HG03060 (cell line): ENCODE measurements around the gene LGALS3BP.
"Not testable (repeated sequence)": the region's sequence is repeated elsewhere in the genome, so short reads cannot be mapped to it uniquely, and the experiment has no call there.

Source experiments
- ATAC-seq: cut with Tn5 transposase; IDR thresholded peaks from one replicate; pipeline ENCODE4 v1.9.1; 2021; ENCODE audit warnings: low read depth, moderate number of reproducible peaks; ENCODE audit not compliant: unreplicated experiment

LGALS3BP gene

GRCh38 chr17:78979780-78980623 is at the start of gene LGALS3BP:
Gene LGALS3BP, minus strand, starts transcription at chr17:78979923. Its CDS starts 2,732 bp downstream, at chr17:78977191.
- no peak for ATAC-seq

GRCh38 chr17:79028496-79029326 is 49.0 kb upstream of the LGALS3BP start:
- no peak for ATAC-seq

GRCh38 chr17:79027925-79028491 is 48.3 kb upstream of the LGALS3BP start:
- no peak for ATAC-seq

GRCh38 chr17:79027274-79027924 is 47.7 kb upstream of the LGALS3BP start:
- no peak for ATAC-seq

GRCh38 chr17:79026376-79027273 is 46.9 kb upstream of the LGALS3BP start:
- ATAC-seq = no peak

GRCh38 chr17:79024901-79025737 is 45.4 kb upstream of the LGALS3BP start:
- ATAC-seq = no peak

GRCh38 chr17:79023886-79024771 is 44.4 kb upstream of the LGALS3BP start, which contains the start of gene C1QTNF1:
Gene C1QTNF1, plus strand, starts transcription at chr17:79024169. Its CDS starts 19,800 bp downstream, at chr17:79043969.
- no peak for ATAC-seq

GRCh38 chr17:79023180-79023705 is 43.5 kb upstream of the LGALS3BP start:
- no peak for ATAC-seq

- ATAC-seq = no peak
Measured at GRCh38 chr17:79022507-79022991, 42.8 kb upstream of the LGALS3BP start.

- not testable (repeated sequence) for ATAC-seq
Measured at GRCh38 chr17:79021929-79022328, 42.2 kb upstream of the LGALS3BP start.

- ATAC-seq = no peak
Measured at GRCh38 chr17:79020631-79021301, 41.0 kb upstream of the LGALS3BP start.

GRCh38 chr17:79019632-79020584 is 40.2 kb upstream of the LGALS3BP start:
- no peak for ATAC-seq

GRCh38 chr17:79019261-79019631 is 39.5 kb upstream of the LGALS3BP start:
- no peak for ATAC-seq

- ATAC-seq = no peak
Measured at GRCh38 chr17:79018370-79018695, 38.6 kb upstream of the LGALS3BP start.

- ATAC-seq = no peak
Measured at GRCh38 chr17:79017546-79018369, 38.0 kb upstream of the LGALS3BP start.
